Urinary bladder (tissue), 4 donors: ENCODE results near the gene ARHGAP22. TPM values are rescaled to one million over a fixed set of nuclear protein-coding genes. Genes with fewer than 3 reads are reported as not detected.

ENCODE experiments used
- DNase-seq: peaks from one replicate; pipeline ENCODE4 v3.0.0-alpha.2; 2015; ENCODE audit errors: extremely low spot score
- H3K27ac ChIP-seq: one replicate; pipeline ENCODE4 v1.5.1; 2013; ENCODE audit warnings: low read depth, mild to moderate bottlenecking, moderate library complexity
- H3K36me3 ChIP-seq: one replicate; pipeline ENCODE4 v1.6.1; 2013; ENCODE audit warnings: mild to moderate bottlenecking, moderate library complexity; ENCODE audit not compliant: insufficient read depth
- H3K4me1 ChIP-seq: one replicate; pipeline ENCODE4 v1.6.1; 2013; ENCODE audit warnings: mild to moderate bottlenecking, moderate library complexity; ENCODE audit not compliant: insufficient read depth
- H3K4me3 ChIP-seq: one replicate; pipeline ENCODE4 v1.5.1; 2013; ENCODE audit warnings: low read depth, low read length
- WGBS: extraction: QIAGEN DNeasy Blood & Tissue Kit; methylation state at CpG from one replicate; pipeline ENCODE4 v1.1.7; 2013; 5-methylcytosine and 5-hydroxymethylcytosine counted together
- polyA plus RNA-seq: library from polyadenylated mRNA; stranded (reverse); fragments of 200-250 nt; gene quantifications from one replicate; pipeline ENCODE4 v1.2.3, GENCODE V29; 2013
- total RNA-seq: library from RNA; depleted of rRNA; stranded (reverse); fragments of >200 nt; gene quantifications from one replicate; pipeline ENCODE4 v1.2.3, GENCODE V29; 2014
- donor health status: healthy with polysubstance abuse.
- donor health status: healthy.

ARHGAP22 gene
- total and polyA plus RNA-seq, 2 donors = 2.3 to 6.0 TPM

- Histone ChIP-seq H3K4me3 (no peak overlapping the region), H3K27ac (no peak overlapping the region), H3K4me1 (no peaks in the 10 kb centered on the region), H3K36me3 (no peaks in the 10 kb centered on the region)
- 91% methylated on average over 3 of the region's 3 CpGs for WGBS
- no peak for DNase-seq
Observed at GRCh38 chr10:48543182-48543844, 61.6 kb downstream of the ARHGAP22 start.

DNA sequence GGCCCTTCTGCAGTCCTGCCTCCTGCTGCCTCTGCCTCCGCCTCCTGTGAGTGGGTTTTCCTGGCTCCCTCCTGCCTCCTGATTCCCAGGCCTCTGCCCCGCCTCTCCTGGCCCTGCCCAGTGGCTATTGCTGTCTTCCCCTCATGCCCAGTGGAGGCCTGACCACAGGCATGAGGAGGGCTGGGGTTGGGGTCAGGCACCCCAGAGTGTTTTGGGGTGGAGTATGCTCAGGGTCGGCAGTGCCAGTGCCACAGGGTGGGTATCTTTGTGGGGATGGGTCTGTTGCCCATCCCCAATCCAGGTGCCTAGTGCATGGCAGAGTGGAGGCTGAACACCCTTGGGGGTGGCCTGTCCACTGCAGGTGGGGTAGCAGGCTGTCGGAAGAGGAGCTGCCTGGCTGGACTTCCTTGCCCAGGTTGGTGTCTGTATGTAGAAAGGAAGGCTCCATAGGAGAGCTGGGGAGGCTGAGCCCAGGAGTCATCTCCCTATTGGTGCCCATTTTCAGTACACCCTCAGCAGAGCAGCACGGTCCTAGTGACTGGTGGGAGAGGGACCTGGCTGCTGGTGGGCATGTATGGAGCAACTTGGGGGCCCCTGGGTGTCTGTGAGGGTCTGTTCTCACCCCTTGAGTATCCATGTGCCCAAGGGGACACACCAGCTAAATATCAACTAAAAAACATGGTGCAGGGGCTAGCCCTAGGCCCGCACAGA lies 62.2 kb downstream of the ARHGAP22 start:
- no peaks in the 10 kb centered on the region for H3K36me3 ChIP-seq
- no peak for DNase-seq
- WGBS = 94% methylated on average over 6 of the region's 6 CpGs

GRCh38 chr10:48541144-48541795 lies 63.6 kb downstream of the ARHGAP22 start:
- Histone ChIP-seq H3K4me3 (no peak overlapping the region), H3K4me1 (no peaks in the 10 kb centered on the region), H3K27ac (no peak overlapping the region), H3K36me3 (no peaks in the 10 kb centered on the region)
- 75% methylated on average over 7 of the region's 7 CpGs for WGBS
- DNase-seq = no peak

More for the DNA sequence above, 62.2 kb downstream of the ARHGAP22 start:
- H3K27ac ChIP-seq = no peak overlapping the region
- no peaks in the 10 kb centered on the region for H3K4me1 ChIP-seq
- no peak overlapping the region for H3K4me3 ChIP-seq

- Histone ChIP-seq H3K4me1 (no peaks in the 10 kb centered on the region), H3K36me3 (no peaks in the 10 kb centered on the region), H3K4me3 (no peak overlapping the region), H3K27ac (no peak overlapping the region)
- no peak for DNase-seq
- 84% methylated on average over 2 of the region's 2 CpGs for WGBS
Observed at GRCh38 chr10:48538611-48539010, 66.3 kb downstream of the ARHGAP22 start.

DNA sequence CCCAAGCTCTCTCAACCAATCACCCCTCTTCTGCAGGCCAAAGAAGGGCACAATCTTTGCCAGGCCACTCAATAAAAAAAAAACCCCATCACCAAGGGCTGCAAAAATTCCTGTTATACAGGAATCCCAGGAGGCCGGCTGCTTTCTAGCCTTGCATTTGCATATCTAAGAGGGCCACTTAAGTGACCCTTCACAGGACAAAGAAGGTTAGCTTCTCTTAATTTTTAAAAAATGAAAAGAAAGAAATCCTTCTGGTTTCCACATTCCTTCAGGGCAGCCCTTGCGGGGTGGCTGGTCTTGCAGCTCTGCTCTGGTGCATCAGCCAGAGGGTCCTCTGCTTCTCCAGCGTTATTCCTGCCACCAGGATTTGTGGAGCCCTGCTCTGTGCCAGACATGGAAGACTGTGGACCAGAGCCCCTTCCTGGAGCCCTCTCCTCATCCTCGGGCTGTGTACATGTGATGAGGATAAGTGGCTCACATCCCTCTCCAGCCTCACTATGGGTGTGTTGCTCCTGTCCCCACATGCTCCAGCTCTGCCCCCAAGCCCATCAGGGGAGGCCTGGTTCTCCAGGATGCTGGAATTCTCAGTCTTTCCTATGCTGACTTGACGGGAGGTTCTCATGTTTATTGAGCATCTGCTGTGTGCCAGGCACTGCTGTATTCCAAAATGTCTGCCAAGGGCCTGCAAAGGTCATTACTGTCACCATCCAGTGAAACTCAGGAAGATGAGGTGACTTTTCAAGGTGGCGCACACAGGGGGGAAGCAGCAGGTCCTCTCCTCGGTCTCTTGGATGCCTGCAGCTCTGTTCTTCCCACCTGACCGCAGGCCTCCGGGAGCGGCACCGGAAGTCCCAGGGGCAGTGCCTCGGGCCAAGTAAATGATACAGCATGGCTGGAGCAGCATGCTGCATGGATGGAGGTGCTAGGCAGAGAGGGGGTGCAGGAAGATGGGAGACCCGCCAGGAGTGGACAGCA lies 67.7 kb downstream of the ARHGAP22 start:
- Histone ChIP-seq H3K4me1 (no peaks in the 10 kb centered on the region), H3K4me3 (no peak overlapping the region), H3K27ac (no peak overlapping the region), H3K36me3 (no peaks in the 10 kb centered on the region)
- 92% methylated on average over 13 of the region's 13 CpGs for WGBS
- DNase-seq = no peak

DNA sequence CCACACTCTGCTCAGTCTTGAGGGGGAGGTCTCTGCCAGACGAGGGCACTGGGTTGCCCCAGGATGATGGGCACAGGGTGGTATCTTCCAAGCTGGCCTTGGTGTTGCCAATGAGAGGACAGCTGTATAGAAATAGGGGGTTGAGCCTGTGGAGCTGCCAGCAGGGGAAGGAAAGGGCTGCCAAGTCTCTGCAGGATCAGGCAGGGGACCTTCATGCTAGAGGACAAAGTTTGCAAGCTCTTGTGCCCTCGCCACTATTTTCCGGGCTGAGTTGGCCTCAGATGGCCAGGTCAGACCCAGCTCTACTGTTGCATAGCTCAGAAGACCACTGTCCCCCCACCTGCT lies 68.7 kb downstream of the ARHGAP22 start:
- no peaks in the 10 kb centered on the region for H3K4me1 ChIP-seq
- no peaks in the 10 kb centered on the region for H3K36me3 ChIP-seq
- no peak overlapping the region for H3K4me3 ChIP-seq
- no peak for DNase-seq
- no peak overlapping the region for H3K27ac ChIP-seq
- WGBS = 92% methylated on average over 3 of the region's 3 CpGs

DNA sequence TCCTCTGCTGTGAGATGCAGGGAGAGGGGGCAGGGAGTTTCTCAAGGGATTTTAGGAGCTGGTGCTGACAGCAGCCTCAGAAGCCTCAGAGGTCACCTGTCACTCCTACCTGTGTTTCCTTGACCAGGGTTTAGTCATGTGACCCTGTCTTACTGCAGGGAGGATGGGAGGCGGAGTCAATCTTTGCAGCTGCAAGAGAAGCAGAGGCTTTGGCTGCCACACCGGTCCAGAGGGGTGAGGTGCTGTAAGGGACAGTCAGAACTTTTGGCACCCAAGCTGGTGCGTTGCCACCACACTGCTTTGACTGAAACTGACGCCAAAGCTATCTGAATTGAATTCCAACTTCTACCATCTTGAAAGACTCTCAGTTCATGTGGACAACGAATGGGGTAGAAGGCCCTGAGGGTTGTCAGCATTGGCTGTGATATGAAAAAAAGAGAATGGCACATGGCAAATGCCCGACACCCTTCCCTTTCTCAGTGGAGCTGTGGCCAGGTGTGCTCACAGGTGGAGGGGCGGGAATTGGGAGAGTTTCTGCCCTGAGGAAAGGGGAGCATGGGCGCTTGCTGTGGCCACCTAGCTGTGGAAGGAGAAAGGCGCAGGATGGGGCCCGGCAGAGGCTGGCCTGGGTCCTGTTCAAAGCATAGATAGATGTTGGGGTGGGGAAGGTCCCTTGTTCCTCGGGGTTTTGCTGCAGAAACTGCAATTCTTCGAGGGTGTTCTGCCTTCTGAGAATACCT lies 69.3 kb downstream of the ARHGAP22 start:
- Histone ChIP-seq H3K4me1 (no peaks in the 10 kb centered on the region), H3K27ac (no peak overlapping the region), H3K36me3 (no peaks in the 10 kb centered on the region), H3K4me3 (no peak overlapping the region)
- no peak for DNase-seq
- WGBS = 94% methylated on average over 12 of the region's 12 CpGs

DNA sequence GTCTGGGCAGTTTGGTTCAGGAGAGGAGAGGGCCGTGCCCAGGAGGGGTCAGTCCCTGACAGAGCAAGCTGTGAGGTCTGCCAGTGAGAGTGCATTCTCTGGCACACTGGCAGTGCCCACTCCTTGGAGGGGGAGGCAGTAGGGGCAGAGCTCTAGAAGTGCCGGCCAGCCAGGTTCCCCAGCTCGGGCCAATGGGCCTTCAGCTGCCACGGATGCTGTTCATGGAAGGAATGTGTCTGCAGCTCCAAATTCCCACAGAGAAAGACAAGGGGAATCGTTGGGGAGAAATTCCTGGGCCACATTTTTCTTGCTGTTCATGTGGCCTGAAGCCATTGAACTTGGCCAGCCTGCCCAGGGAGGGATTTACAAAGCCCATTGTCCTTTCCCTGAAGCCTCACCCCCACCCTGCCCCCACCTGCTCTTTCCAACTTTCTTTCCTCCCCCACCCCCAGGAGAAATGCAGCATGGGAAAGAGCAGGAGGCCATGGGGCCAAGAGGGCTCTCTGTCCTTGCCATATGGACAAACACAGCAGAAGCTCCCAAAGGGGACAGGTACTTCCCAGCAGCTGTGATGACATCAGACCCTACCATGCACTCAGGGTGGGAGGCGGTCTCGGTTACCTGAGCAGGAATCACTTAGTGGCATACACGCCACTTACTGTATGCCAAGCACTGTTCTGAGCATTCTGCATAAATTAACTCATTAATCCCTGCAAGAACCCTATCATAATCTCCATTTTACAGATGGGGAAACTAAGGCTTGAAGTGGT lies 70.7 kb downstream of the ARHGAP22 start:
- H3K4me3 ChIP-seq = no peak overlapping the region
- DNase-seq = no peak
- WGBS = 55% methylated on average over 8 of the region's 8 CpGs
- H3K4me1 ChIP-seq = no peaks in the 10 kb centered on the region
- no peaks in the 10 kb centered on the region for H3K36me3 ChIP-seq
- no peak overlapping the region for H3K27ac ChIP-seq

DNA sequence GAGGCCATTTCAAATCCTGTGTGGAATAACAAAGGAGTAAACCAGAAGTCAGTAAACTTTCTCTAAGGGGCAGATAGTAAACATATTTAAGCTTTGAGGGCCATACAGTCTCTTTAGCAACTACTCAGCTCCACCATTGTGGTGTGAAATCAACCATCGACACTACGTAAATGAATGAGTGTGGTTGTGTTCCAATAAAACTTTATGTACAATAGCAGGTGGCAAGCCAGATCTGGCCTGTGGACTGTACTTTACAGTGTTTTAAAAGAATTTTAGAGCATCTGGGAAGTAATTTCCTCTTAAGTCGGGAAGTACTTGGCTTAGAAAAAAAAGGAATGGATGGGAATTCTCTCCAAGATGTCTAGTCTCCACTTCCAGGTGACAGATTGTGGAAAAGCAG lies 71.3 kb downstream of the ARHGAP22 start:
- DNase-seq = no peak
- Histone ChIP-seq H3K27ac (no peak overlapping the region), H3K4me1 (no peaks in the 10 kb centered on the region), H3K36me3 (no peaks in the 10 kb centered on the region), H3K4me3 (no peak overlapping the region)
- 77% methylated on average over 3 of the region's 3 CpGs for WGBS

GRCh38 chr10:48531486-48531885 lies 73.4 kb downstream of the ARHGAP22 start:
- WGBS = 70% methylated on average over 5 of the region's 5 CpGs
- no peak for DNase-seq

DNA sequence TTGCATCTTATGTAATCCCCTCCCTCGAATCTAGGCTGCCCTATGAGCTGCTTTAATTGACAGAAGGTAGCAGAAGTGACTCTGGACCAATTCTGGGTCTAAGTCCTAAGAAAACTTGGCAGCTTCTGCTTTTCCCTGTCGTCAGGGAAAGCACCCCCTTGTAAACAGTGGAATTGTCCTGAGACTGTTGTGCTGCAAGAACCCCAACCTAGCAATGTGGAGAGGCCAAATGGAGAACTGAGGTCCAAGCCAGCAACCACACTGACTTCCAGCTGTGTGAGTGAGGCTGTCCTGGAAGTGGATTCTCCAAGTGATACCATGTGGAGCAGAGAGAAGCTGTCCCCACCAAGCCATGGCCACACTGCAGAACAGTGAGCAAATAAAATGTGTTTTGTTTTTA lies 75.5 kb downstream of the ARHGAP22 start:
- 71% methylated on average over 2 of the region's 2 CpGs for WGBS
- DNase-seq = no peak
- H3K4me1 ChIP-seq = no peaks in the 10 kb centered on the region
- no peak overlapping the region for H3K27ac ChIP-seq
- H3K4me3 ChIP-seq = no peak overlapping the region
- no peaks in the 10 kb centered on the region for H3K36me3 ChIP-seq

More at GRCh38 chr10:48531486-48531885, 73.4 kb downstream of the ARHGAP22 start:
- no peaks in the 10 kb centered on the region for H3K4me1 ChIP-seq
- no peak overlapping the region for H3K4me3 ChIP-seq
- H3K27ac ChIP-seq = no peak overlapping the region
- H3K36me3 ChIP-seq = no peaks in the 10 kb centered on the region

- no peak overlapping the region for H3K27ac ChIP-seq
- no peaks in the 10 kb centered on the region for H3K36me3 ChIP-seq
- H3K4me1 ChIP-seq = peaks cover 4% of the 10 kb centered on the region
- WGBS = 98% methylated on average over 1 of the region's 1 CpG
- H3K4me3 ChIP-seq = no peak overlapping the region
- no peak for DNase-seq
Observed at GRCh38 chr10:48527756-48528155, 77.1 kb downstream of the ARHGAP22 start.
